Measurements from ENCODE around the gene NPC1.

The NPC1 gene

DNA sequence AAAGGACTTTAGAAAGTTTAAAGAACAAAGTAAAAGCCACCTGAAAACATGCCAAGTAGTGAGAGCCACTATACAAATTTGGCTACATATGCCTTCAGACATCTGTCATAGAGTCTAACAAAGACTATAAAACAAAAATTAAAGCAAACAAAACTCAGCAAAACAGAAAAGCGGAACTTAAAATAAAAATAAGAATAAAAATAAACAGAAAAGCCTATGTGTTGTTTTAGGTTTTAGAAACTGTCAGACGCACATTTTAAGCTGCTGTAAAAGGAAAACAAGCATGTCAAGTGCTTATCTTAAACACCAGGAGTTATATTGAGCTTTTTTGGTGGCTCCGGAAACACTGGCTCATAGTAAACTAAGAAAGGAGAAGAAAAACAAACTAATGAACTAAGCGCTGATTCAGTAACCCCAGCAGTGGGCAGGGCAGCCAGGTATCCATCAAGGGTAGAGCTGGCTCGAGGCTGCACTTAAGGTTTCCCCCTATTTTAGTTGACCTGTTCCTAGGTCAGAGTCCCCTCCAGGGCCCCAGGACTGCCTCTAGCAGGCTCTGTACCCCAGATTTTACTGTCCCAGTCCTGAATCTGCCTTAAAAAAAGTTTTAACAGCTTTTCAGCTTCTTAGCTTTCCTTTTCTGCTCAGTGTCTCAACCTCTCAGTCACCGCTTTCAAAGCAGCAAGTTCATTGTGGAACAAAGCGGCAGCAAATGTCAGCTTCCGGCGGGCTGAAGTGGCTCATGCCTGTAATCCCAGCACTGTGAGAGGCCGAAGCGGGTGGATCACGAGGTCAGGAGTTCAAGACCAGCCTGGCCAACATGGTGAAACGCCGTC lies 98.4 kb downstream of the NPC1 start:
- DNase-seq (ENCODE audit: low spot score), result no peak

DNA sequence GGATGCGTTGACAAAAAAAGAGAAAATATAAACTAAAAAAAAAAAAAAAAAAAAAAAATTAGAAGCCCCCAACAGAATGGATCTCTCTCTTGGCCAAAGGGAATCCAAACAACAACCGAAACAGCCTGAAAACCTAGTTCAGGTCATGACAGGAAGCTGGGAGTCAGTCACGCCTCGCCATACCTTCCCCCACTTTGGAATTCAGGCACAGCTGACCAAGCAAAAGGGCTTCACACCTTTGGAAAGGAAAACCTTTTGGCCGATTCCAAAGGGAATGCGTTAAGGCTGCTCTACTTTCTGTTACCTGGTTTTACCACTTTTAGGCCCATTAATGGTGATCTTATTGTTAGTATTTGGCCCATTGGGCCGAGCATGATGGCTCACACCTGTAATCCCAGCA lies 100.9 kb downstream of the NPC1 start:
- DNase-seq (ENCODE audit: low spot score), result no peak

DNA sequence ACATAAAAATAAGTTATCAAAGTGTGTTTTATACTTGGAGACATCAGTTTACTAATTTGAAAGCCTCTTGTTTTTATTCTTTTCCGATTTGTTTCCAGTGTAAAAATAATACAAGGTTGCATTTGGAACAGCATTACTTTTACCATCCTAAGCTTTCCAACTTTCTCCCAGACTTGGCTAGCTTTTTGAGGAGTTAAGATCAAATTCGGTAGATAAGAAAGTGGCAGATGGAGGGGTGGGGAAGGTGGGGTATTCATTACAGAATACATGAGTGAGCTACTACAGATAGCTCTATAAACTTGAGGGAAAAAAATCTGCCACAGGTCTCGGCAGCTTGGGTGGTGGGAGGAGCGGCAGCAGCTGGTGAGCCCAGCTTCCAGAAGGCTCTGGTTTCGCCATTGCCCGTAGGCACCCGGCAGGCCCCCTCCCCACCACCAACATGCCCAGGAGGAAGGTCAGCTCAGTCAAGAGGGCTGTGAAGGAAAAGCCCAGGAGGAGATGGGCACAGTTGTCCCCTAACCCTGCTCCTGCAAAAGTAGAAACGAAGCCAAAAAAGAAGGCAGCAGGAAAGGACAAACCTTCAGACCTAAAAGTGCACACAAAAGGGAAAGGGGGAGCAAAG lies 101.6 kb downstream of the NPC1 start:
- DNase-seq (ENCODE audit: low spot score), result no peak
